OCI-LY3 (cell line): ENCODE measurements around the gene SND1.

ENCODE experiments used
- CTCF ChIP-seq: fragments of 200-600, 300-600 bp; sonication (generic); IDR thresholded peaks from 2 replicates; pipeline ENCODE4 v1.5.1; 2014; ENCODE audit warnings: antibody characterized with exemption, low read length, low read depth
- EZH2phosphoT487 ChIP-seq: fragments of 200-600 bp; shearing (Covaris generic); IDR thresholded peaks from 2 replicates; pipeline ENCODE4 v1.6.1; 2018; ENCODE audit warnings: antibody characterized with exemption, mixed run types, low read depth

GRCh38 chr7:128135515-128136214 is 483.7 kb downstream of the SND1 start:
- TF ChIP-seq CTCF: peak; percentile 57
- no peak for TF ChIP-seq EZH2phosphoT487
